Activated CD8-positive, alpha-beta memory T cell treated with anti-CD3 and anti-CD28 coated beads, Interleukin-2, amount 50 U/mL, for 1 hour (primary cell): Measurements from ENCODE around the gene IFNA4.
A peak's percentile ranks its signal among the peaks of the same experiment; 100 is the strongest.
"Not testable (repeated sequence)": the region's sequence is repeated elsewhere in the genome, so short reads cannot be mapped to it uniquely, and the experiment has no call there.

Experiments used
- DNase-seq: peaks from one replicate; pipeline ENCODE4 v3.0.0-alpha.2; 2020; ENCODE audit errors: extremely low read depth

IFNA4 gene

GRCh38 chr9:21187487-21187886 lies at the start of gene IFNA4:
TSS of gene IFNA4 (minus strand) at chr9:21187587. CDS start at chr9:21187531, 56 bp downstream.
- not testable (repeated sequence) for DNase-seq

GRCh38 chr9:21236360-21236714 lies 49.0 kb upstream of the IFNA4 start:
- not testable (repeated sequence) for DNase-seq

- not testable (repeated sequence) for DNase-seq
These were observed 48.3 kb upstream of the IFNA4 start for GRCh38 chr9:21235468-21236359.

- no peak for DNase-seq
These were observed 46.8 kb upstream of the IFNA4 start for GRCh38 chr9:21234153-21234687.

- DNase-seq: no peak
These were observed 45.9 kb upstream of the IFNA4 start for GRCh38 chr9:21233258-21233657.

GRCh38 chr9:21228122-21228521 lies 40.7 kb upstream of the IFNA4 start, which contains the start of gene IFNA17:
TSS of gene IFNA17 (minus strand) at chr9:21228222. CDS start at chr9:21228173, 49 bp downstream.
- no peak for DNase-seq

- DNase-seq: not testable (repeated sequence)
These were observed 29.8 kb upstream of the IFNA4 start, which contains the start of gene IFNA16 for GRCh38 chr9:21217211-21217610. TSS of gene IFNA16 (minus strand) at chr9:21217311. CDS start at chr9:21217305, 6 bp downstream.

- not testable (repeated sequence) for DNase-seq
These were observed 26.3 kb upstream of the IFNA4 start for GRCh38 chr9:21213411-21214326.

- not testable (repeated sequence) for DNase-seq
These were observed 24.8 kb upstream of the IFNA4 start for GRCh38 chr9:21212160-21212559.

- DNase-seq: not testable (repeated sequence)
These were observed 23.4 kb upstream of the IFNA4 start for GRCh38 chr9:21210782-21211181.

GRCh38 chr9:21210311-21210710 lies 22.9 kb upstream of the IFNA4 start:
- no peak for DNase-seq

GRCh38 chr9:21207043-21207442 lies 19.7 kb upstream of the IFNA4 start, which contains the start of gene IFNA10:
TSS of gene IFNA10 (minus strand) at chr9:21207143. CDS start at chr9:21207097, 46 bp downstream.
- not testable (repeated sequence) for DNase-seq

GRCh38 chr9:21205204-21205603 lies 17.8 kb upstream of the IFNA4 start:
- DNase-seq: no peak

GRCh38 chr9:21202105-21202504 lies 14.7 kb upstream of the IFNA4 start, which contains the start of gene IFNA7:
TSS of gene IFNA7 (minus strand) at chr9:21202205. CDS start at chr9:21202165, 40 bp downstream.
- not testable (repeated sequence) for DNase-seq

GRCh38 chr9:21194867-21195776 lies 7.7 kb upstream of the IFNA4 start:
- peak; percentile 12 for DNase-seq

GRCh38 chr9:21182810-21183736 lies 4.3 kb downstream of the IFNA4 start:
- not testable (repeated sequence) for DNase-seq

- DNase-seq: no peak
These were observed 12.7 kb downstream of the IFNA4 start for GRCh38 chr9:21174671-21175070.

- DNase-seq: no peak
These were observed 15.2 kb downstream of the IFNA4 start for GRCh38 chr9:21172156-21172555.

- DNase-seq: no peak
These were observed 16.0 kb downstream of the IFNA4 start for GRCh38 chr9:21171351-21171750.
